ENCODE measurements around the gene PPP1R13L.
A peak's percentile ranks its signal among the peaks of the same experiment; 100 is the strongest.

Gene PPP1R13L

GRCh38 chr19:45403781-45404556 lies 900 bp downstream of the PPP1R13L start:
- Mint-ChIP-seq H3K4me3 (peak overlapping the region; percentile 88), H3K36me3 (peaks cover 9% of the 10 kb centered on the region), H3K4me1 (peaks cover 52% of the 10 kb centered on the region), H3K9me3 (no peaks in the 10 kb centered on the region), H3K27me3 (peaks cover 30% of the 10 kb centered on the region), H3K27ac (no peak overlapping the region)
- ATAC-seq: no peak

DNA sequence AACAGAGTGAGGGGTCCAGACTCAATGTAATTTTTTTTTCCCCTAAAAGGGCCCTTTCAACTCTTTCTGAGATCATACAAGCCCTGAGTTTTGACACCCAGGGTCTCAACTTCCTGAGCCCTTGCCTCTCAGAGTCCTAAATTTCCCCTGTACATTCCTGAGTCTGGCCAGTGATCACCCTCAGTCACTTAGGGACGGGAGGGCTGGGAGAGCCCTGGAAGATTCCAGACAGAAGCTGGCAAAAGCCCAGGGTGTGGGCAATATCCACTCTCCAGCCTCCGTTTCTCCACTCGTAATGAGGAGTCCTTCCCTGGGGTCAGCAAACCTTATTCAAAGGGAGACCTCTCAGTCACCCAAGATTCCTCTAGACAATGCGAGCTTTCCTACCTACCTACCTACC lies 1.6 kb downstream of the PPP1R13L start:
- Mint-ChIP-seq H3K4me3 (no peak overlapping the region), H3K27me3 (peaks cover 36% of the 10 kb centered on the region), H3K27ac (no peak overlapping the region), H3K4me1 (peaks cover 52% of the 10 kb centered on the region), H3K9me3 (no peaks in the 10 kb centered on the region), H3K36me3 (peaks cover 2% of the 10 kb centered on the region)
- no peak for ATAC-seq

DNA sequence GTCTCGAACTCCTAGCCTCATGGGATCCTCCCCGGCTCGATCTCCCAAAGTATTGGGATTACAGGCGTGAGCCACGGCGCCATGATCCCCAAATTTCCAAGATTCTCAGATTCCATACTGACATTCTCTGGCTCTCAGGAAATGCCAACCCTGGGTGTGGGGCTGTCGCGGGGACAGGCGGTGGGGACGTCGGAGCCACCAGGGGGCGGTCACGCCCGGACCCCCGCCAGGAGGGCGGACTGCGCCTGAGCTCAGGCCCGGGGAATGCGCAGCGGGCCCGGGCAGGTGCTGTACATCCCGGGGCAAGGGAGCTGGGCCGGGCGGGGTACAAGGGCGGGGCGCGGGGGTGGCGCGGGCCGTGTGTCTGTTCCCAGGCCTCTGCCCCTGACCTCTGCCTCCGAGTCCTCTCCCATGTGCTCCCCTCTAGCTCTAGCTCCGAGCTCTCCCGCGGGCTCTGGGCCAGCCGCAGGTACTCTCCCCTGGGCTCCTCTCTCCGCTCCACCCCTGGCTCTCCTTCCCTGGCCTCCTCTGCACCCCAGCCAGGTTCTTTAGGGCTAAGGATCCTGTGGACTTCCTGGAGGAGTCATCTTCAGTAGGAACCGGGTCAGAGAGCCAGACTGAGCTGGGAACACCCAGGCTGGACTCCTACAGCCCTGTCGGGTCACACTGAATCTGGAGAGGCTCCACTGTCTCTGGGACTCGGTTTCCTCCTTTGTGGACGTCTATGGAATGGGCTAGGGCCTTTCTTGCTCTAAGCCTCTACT lies 2.4 kb downstream of the PPP1R13L start:
- no peaks in the 10 kb centered on the region for H3K36me3 Mint-ChIP-seq
- H3K9me3 Mint-ChIP-seq: no peaks in the 10 kb centered on the region
- peaks cover 44% of the 10 kb centered on the region for H3K27me3 Mint-ChIP-seq
- ATAC-seq: no peak
- H3K4me3 Mint-ChIP-seq: no peak overlapping the region
- no peak overlapping the region for H3K27ac Mint-ChIP-seq
- H3K4me1 Mint-ChIP-seq: peaks cover 50% of the 10 kb centered on the region

DNA sequence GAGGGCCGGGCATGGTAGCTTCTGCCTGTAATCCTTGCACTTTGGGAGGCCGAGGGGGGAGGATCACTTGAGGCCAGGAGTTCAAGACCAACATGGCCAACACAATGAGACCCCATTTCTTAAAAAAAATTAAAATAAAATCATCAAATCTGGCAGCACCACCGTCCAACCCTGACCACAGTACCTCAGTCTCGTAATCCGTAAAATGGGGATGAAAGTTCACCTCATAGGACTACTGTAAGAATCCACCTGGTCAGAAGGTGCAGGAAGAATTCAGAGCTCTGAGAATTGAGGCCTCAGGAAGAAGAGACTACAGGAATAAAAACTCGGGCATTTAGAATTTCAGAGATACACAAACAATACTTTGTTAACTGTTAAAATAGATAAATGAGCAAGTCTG lies 3.1 kb downstream of the PPP1R13L start:
- no peak for ATAC-seq
- Mint-ChIP-seq H3K27ac (no peak overlapping the region), H3K36me3 (no peaks in the 10 kb centered on the region), H3K27me3 (peaks cover 50% of the 10 kb centered on the region), H3K4me3 (no peak overlapping the region), H3K9me3 (no peaks in the 10 kb centered on the region), H3K4me1 (peaks cover 49% of the 10 kb centered on the region)

GRCh38 chr19:45400192-45400591 lies 4.7 kb downstream of the PPP1R13L start:
- Mint-ChIP-seq H3K36me3 (no peaks in the 10 kb centered on the region), H3K4me3 (no peak overlapping the region), H3K27ac (no peak overlapping the region), H3K27me3 (peaks cover 64% of the 10 kb centered on the region), H3K9me3 (no peaks in the 10 kb centered on the region), H3K4me1 (peaks cover 42% of the 10 kb centered on the region)
- no peak for ATAC-seq

- no peak overlapping the region for H3K27ac Mint-ChIP-seq
- no peak overlapping the region for H3K4me3 Mint-ChIP-seq
- no peaks in the 10 kb centered on the region for H3K9me3 Mint-ChIP-seq
- no peaks in the 10 kb centered on the region for H3K36me3 Mint-ChIP-seq
- peaks cover 38% of the 10 kb centered on the region for H3K27me3 Mint-ChIP-seq
- no peak for ATAC-seq
- H3K4me1 Mint-ChIP-seq: peaks cover 27% of the 10 kb centered on the region
Observed at GRCh38 chr19:45395821-45396617, 8.8 kb downstream of the PPP1R13L start.

DNA sequence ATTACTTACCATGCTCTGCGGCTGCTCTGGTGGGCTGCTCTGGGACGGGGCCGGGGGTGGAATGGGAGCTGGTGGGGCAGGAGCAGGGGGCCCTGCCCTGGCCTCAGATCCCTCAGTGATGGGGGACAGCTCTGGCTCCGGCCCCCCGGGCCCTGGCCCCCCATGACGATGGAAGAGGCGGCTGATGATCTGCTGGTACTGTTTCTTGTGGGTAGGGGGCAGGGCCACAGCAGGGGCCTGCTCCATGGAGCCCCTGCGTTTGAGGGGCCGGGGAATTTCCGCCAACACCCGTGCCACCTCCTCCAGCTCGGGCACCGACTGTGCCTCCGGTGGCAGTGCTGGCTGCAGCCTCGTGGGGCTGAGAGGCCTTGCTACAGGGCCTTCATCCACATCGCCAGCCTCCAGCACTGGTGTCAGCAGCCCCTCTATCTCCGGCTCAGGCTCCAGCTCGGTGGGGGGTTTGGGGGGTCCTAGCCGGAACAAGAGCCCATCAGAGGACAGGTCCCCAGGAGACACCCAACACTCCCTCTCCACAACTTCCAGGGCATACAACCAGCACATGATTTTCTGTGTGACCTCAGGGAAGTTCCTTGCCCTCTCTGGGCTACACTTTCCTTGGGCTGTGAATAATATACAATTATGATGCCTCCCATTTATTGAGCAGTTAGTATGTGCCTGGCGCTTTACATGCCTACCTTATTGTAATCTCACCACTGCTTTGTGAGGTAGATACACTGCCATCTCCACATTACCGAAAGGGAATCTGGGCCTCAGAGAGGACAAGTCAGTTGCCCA lies 12.8 kb downstream of the PPP1R13L start:
- peaks cover 20% of the 10 kb centered on the region for H3K27me3 Mint-ChIP-seq
- no peaks in the 10 kb centered on the region for H3K36me3 Mint-ChIP-seq
- no peaks in the 10 kb centered on the region for H3K9me3 Mint-ChIP-seq
- ATAC-seq: no peak
- no peak overlapping the region for H3K4me3 Mint-ChIP-seq
- peaks cover 13% of the 10 kb centered on the region for H3K4me1 Mint-ChIP-seq
- no peak overlapping the region for H3K27ac Mint-ChIP-seq

- Mint-ChIP-seq H3K27ac (no peak overlapping the region), H3K9me3 (no peaks in the 10 kb centered on the region), H3K4me3 (no peak overlapping the region), H3K36me3 (no peaks in the 10 kb centered on the region), H3K4me1 (peaks cover 13% of the 10 kb centered on the region), H3K27me3 (peaks cover 19% of the 10 kb centered on the region)
- peak; percentile 63 for ATAC-seq
Observed at GRCh38 chr19:45391346-45391745, 13.5 kb downstream of the PPP1R13L start.

- Mint-ChIP-seq H3K9me3 (no peaks in the 10 kb centered on the region), H3K4me3 (no peak overlapping the region), H3K27me3 (peaks cover 33% of the 10 kb centered on the region), H3K36me3 (no peaks in the 10 kb centered on the region), H3K27ac (no peak overlapping the region), H3K4me1 (peaks cover 12% of the 10 kb centered on the region)
- ATAC-seq: no peak
Observed at GRCh38 chr19:45385392-45386221, 19.3 kb downstream of the PPP1R13L start.

GRCh38 chr19:45382426-45382825 lies 22.4 kb downstream of the PPP1R13L start:
- ATAC-seq: no peak
- H3K36me3 Mint-ChIP-seq: no peaks in the 10 kb centered on the region
- H3K9me3 Mint-ChIP-seq: no peaks in the 10 kb centered on the region
- peaks cover 33% of the 10 kb centered on the region for H3K27me3 Mint-ChIP-seq
- H3K27ac Mint-ChIP-seq: no peak overlapping the region
- H3K4me3 Mint-ChIP-seq: no peak overlapping the region
- peaks cover 12% of the 10 kb centered on the region for H3K4me1 Mint-ChIP-seq

GRCh38 chr19:45380107-45380506 lies 24.8 kb downstream of the PPP1R13L start:
- Mint-ChIP-seq H3K9me3 (no peaks in the 10 kb centered on the region), H3K27ac (no peak overlapping the region), H3K4me1 (peaks cover 3% of the 10 kb centered on the region), H3K4me3 (no peak overlapping the region), H3K36me3 (no peaks in the 10 kb centered on the region), H3K27me3 (peaks cover 23% of the 10 kb centered on the region)
- no peak for ATAC-seq

DNA sequence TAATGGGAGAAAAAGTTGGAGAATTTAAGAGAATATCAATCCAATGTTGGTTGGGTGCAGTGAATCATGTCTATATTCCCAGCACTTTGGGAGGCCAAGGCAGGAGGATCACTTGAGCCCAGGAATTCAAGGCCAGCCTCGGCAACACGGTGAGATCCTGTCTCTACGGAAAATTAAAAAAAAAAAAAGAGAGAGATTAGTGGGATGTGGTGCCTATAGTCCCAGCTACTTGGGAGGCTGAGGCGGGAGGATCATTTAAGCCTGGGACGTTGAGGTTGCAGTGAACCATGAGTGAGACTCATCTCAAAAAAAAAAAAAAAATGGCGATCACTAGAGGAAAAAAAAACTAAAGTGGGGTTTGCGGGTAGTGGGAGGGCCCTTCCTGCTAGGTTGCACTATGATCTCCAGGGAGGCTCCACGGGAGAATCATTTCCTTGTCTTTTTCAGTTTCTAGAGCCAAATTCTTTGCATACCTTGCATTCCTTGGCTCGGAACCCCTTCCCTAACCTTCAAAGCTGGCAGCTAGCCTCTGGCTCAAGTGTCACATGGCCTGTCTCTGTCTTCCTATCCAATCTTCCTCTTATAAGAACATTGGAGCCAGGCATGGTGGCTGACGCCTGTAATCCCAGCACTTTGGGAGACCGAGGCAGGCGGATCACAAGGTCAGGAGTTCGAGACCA lies 28.7 kb downstream of the PPP1R13L start:
- H3K27ac Mint-ChIP-seq: no peak overlapping the region

DNA sequence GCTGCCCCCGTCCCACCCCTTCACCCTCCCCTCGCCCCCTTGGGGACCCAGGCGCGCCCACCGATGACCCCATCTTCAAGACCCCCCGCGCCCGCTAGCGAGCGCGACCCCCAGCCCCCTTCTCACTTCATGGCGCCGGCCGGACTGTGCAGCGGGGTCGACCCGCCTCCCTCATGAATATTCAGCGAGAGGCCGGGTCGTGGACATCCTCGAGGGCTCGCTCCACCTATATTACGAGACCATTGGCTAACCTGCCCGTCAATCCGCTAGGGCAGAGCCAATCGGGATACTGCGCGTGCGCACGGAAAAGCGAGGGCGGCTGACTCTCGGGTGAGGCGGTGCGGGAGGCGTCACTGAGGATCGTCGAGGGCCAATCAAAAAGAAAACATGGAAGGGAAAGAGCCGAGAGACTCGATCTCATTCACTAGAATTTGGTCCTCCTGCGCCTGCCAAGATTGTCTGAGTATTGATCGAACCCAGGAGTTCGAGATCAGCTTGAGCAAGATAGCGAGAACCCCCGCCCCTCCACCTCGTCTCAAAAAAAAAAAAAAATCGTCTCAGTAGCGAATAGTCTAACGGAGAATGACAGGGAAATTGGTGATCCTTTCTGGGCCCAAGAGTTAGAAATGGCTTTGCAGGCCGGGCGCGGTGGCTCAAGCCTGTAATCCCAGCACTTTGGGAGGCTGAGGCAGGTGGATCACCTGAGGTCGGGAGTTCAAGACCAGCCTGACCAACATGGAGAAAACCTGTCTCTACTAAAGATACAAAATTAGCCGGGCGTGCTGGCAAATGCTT lies 34.3 kb downstream of the PPP1R13L start, which contains the start of gene ERCC2:
Gene ERCC2 (minus strand): TSS at position 164 of the 795 bp plus-strand sequence. CDS start 33 bp downstream, at position 131.
- peak within 1 kb of the TSS; percentile 82 for H3K4me3 Mint-ChIP-seq
- H3K4me1 Mint-ChIP-seq: peaks cover 13% of the 10 kb centered on the region
- H3K27me3 Mint-ChIP-seq: peaks cover under 1% of the 10 kb centered on the region
- ATAC-seq: peak; percentile 99
- H3K9me3 Mint-ChIP-seq: no peaks in the 10 kb centered on the region
- no peaks in the 10 kb centered on the region for H3K36me3 Mint-ChIP-seq
- peak within 1 kb of the TSS; percentile 73 for H3K27ac Mint-ChIP-seq

More for the DNA sequence above, 28.7 kb downstream of the PPP1R13L start:
- no peak for ATAC-seq
- Mint-ChIP-seq H3K36me3 (no peaks in the 10 kb centered on the region), H3K27me3 (peaks cover 9% of the 10 kb centered on the region), H3K4me1 (no peaks in the 10 kb centered on the region), H3K4me3 (no peak overlapping the region), H3K9me3 (no peaks in the 10 kb centered on the region)
